Vagina (tissue), 2 donors: ENCODE results near the gene TBC1D23.

Experiments used
- POLR2A ChIP-seq, 2 donors: fragments of 450-650 bp; IDR thresholded peaks; one replicate each; pipeline ENCODE4 v1.6.1; 2017; ENCODE audit warnings: antibody characterized with exemption in 2 of 2, mild to moderate bottlenecking in 2 of 2, moderate library complexity in 2 of 2
- POLR2AphosphoS5 ChIP-seq, 2 donors: sonication (generic); formaldehyde crosslinking; IDR thresholded peaks; one replicate each; pipeline ENCODE4 v1.9.0; 2017; ENCODE audit warnings: antibody characterized with exemption in 2 of 2, mild to moderate bottlenecking in 2 of 2, low read depth in 1 of 2; ENCODE audit not compliant: insufficient read depth in 1 of 2
- TF ChIP-seq, protein P1 (sequence below), 3 experiments: fragments of 450-650 bp in 2 of 3; fragments of 200-600 bp in 1 of 3; sonication (generic) in 1 of 3; IDR thresholded peaks; one replicate each; pipeline ENCODE4 v1.5.1; 2017 to 2019; ENCODE audit warnings: antibody characterized with exemption in 3 of 3, mild to moderate bottlenecking in 2 of 3, moderate library complexity in 2 of 3

DNA sequence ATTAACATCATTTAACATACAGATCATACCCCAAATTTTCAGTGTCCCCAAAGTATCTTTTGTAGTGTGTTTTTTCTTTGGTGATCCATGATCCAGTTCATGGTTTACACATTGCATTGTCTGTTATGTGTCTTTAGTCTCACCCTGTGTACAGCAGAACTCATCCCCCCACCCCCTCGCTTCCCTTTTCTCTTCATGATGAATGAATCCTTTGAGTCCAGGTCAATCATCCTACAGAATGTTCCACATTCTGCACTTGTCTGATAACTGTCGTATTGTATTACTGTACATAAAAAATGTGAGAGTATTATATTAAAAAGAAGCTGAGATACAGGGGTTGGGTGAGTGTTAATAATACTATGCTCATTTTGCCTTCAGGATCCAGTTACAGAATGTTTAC, 59.2 kb downstream of the TBC1D23 start:
- TF ChIP-seq, protein P1, sequence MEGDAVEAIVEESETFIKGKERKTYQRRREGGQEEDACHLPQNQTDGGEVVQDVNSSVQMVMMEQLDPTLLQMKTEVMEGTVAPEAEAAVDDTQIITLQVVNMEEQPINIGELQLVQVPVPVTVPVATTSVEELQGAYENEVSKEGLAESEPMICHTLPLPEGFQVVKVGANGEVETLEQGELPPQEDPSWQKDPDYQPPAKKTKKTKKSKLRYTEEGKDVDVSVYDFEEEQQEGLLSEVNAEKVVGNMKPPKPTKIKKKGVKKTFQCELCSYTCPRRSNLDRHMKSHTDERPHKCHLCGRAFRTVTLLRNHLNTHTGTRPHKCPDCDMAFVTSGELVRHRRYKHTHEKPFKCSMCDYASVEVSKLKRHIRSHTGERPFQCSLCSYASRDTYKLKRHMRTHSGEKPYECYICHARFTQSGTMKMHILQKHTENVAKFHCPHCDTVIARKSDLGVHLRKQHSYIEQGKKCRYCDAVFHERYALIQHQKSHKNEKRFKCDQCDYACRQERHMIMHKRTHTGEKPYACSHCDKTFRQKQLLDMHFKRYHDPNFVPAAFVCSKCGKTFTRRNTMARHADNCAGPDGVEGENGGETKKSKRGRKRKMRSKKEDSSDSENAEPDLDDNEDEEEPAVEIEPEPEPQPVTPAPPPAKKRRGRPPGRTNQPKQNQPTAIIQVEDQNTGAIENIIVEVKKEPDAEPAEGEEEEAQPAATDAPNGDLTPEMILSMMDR (IDR thresholded peaks at IDR 0.05), result no peak
- TF ChIP-seq POLR2A (IDR thresholded peaks at IDR 0.05), result no peak
- no peak for TF ChIP-seq POLR2AphosphoS5 (IDR thresholded peaks at IDR 0.05; ENCODE audit: insufficient read depth in 1 of 2, low read depth in 1 of 2)
